GM12892 (cell line): ENCODE results near the gene MELTF.

Experiments used
- POLR2A ChIP-seq: IDR thresholded peaks from 2 replicates; pipeline ENCODE4 v1.6.1; 2011; ENCODE audit warnings: low read depth, low read length, control low read depth
- POLR2AphosphoS5 ChIP-seq: IDR thresholded peaks from 2 replicates; pipeline ENCODE4 v1.6.1; 2011; ENCODE audit warnings: low read depth, low read length, control low read depth
- TAF1 ChIP-seq: IDR thresholded peaks from 2 replicates; pipeline ENCODE4 v1.6.1; 2011; ENCODE audit warnings: low read depth, mild to moderate bottlenecking, control low read depth, low read length, borderline replicate concordance

DNA sequence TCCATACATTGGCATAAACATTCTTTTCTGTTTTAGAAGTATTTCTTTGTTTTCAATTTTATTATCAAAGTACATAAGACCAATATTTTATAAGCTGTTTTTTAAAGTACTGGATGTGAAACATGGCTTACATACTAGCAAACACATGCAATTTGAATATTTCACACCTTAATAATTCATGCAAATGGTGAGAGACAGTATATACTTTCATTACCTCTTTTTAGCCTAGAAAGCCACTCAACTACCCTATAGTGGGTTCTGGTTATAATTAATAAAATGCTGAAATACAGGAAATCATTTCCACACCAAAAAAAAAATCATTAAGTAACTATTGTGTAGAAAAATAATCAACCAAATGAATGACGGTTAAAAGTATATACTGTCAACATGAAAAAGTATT is 38.5 kb upstream of the MELTF start:
- no peak for TF ChIP-seq POLR2AphosphoS5
- TF ChIP-seq POLR2A, result no peak
- no peak for TF ChIP-seq TAF1
